Activated naive CD8-positive, alpha-beta T cell treated with anti-CD3 and anti-CD28 coated beads, Interleukin-2, amount 50 U/mL, for 16 hours (primary cell): Measurements from ENCODE around the gene PLEKHA5.

ENCODE experiments used
- DNase-seq: peaks from one replicate; pipeline ENCODE4 v3.0.0-alpha.2; 2020; ENCODE audit warnings: low read depth, low spot score

PLEKHA5 gene

GRCh38 chr12:19199332-19199731 is 69.8 kb downstream of the PLEKHA5 start:
- no peak for DNase-seq

GRCh38 chr12:19200261-19200660 is 70.7 kb downstream of the PLEKHA5 start:
- no peak for DNase-seq

GRCh38 chr12:19201661-19202060 is 72.1 kb downstream of the PLEKHA5 start:
- no peak for DNase-seq

GRCh38 chr12:19203013-19203412 is 73.5 kb downstream of the PLEKHA5 start:
- no peak for DNase-seq

GRCh38 chr12:19203539-19204506 is 74.3 kb downstream of the PLEKHA5 start:
- no peak for DNase-seq

- DNase-seq = no peak
Observed at GRCh38 chr12:19205120-19205519, 75.6 kb downstream of the PLEKHA5 start.

GRCh38 chr12:19206493-19207077 is 77.1 kb downstream of the PLEKHA5 start:
- no peak for DNase-seq

GRCh38 chr12:19208456-19208855 is 78.9 kb downstream of the PLEKHA5 start:
- no peak for DNase-seq

- no peak for DNase-seq
Observed at GRCh38 chr12:19209661-19210060, 80.1 kb downstream of the PLEKHA5 start.

- DNase-seq = no peak
Observed at GRCh38 chr12:19211802-19212201, 82.3 kb downstream of the PLEKHA5 start.

GRCh38 chr12:19212245-19212644 is 82.7 kb downstream of the PLEKHA5 start:
- DNase-seq = no peak

GRCh38 chr12:19214020-19214419 is 84.5 kb downstream of the PLEKHA5 start:
- no peak for DNase-seq

- DNase-seq = no peak
Observed at GRCh38 chr12:19215115-19215514, 85.6 kb downstream of the PLEKHA5 start.

GRCh38 chr12:19217446-19217845 is 87.9 kb downstream of the PLEKHA5 start:
- no peak for DNase-seq

GRCh38 chr12:19220205-19220604 is 90.7 kb downstream of the PLEKHA5 start:
- no peak for DNase-seq

- no peak for DNase-seq
Observed at GRCh38 chr12:19220852-19221466, 91.4 kb downstream of the PLEKHA5 start.

- no peak for DNase-seq
Observed at GRCh38 chr12:19222558-19222957, 93.0 kb downstream of the PLEKHA5 start.

- DNase-seq = no peak
Observed at GRCh38 chr12:19223018-19223417, 93.5 kb downstream of the PLEKHA5 start.

GRCh38 chr12:19223695-19224094 is 94.2 kb downstream of the PLEKHA5 start:
- no peak for DNase-seq

- no peak for DNase-seq
Observed at GRCh38 chr12:19224746-19225145, 95.2 kb downstream of the PLEKHA5 start.

GRCh38 chr12:19227190-19227879 is 97.8 kb downstream of the PLEKHA5 start:
- no peak for DNase-seq

- DNase-seq = no peak
Observed at GRCh38 chr12:19227880-19228210, 98.3 kb downstream of the PLEKHA5 start.
